Uterus (tissue), 2 donors: ENCODE data around the gene LEF1.

Source experiments
- POLR2A ChIP-seq, 2 donors: fragments of 450-650 bp; IDR thresholded peaks; one replicate each; pipeline ENCODE4 v1.6.1; 2016; ENCODE audit warnings: antibody characterized with exemption in 2 of 2, mild to moderate bottlenecking in 1 of 2, moderate library complexity in 1 of 2
- TF ChIP-seq, protein P1 (sequence below), 4 experiments: fragments of 200-600 bp in 2 of 4; fragments of 450-650 bp in 2 of 4; sonication (generic) in 2 of 4; IDR thresholded peaks; one replicate each; pipeline ENCODE4 v1.5.1; 2016 to 2019; ENCODE audit warnings: antibody characterized with exemption in 4 of 4, mild to moderate bottlenecking in 2 of 4, moderate library complexity in 1 of 4

- TF ChIP-seq, protein P1, sequence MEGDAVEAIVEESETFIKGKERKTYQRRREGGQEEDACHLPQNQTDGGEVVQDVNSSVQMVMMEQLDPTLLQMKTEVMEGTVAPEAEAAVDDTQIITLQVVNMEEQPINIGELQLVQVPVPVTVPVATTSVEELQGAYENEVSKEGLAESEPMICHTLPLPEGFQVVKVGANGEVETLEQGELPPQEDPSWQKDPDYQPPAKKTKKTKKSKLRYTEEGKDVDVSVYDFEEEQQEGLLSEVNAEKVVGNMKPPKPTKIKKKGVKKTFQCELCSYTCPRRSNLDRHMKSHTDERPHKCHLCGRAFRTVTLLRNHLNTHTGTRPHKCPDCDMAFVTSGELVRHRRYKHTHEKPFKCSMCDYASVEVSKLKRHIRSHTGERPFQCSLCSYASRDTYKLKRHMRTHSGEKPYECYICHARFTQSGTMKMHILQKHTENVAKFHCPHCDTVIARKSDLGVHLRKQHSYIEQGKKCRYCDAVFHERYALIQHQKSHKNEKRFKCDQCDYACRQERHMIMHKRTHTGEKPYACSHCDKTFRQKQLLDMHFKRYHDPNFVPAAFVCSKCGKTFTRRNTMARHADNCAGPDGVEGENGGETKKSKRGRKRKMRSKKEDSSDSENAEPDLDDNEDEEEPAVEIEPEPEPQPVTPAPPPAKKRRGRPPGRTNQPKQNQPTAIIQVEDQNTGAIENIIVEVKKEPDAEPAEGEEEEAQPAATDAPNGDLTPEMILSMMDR (IDR thresholded peaks at IDR 0.05) = no peak
- no peak for TF ChIP-seq POLR2A (IDR thresholded peaks at IDR 0.05)
Observed at GRCh38 chr4:108042927-108043326, 125.8 kb downstream of the LEF1 start.
